Neural cell (in vitro differentiated cells): ENCODE measurements around the gene UBE3D. TPM values are rescaled to one million over a fixed set of nuclear protein-coding genes. Genes with fewer than 3 reads are reported as not detected.

Source experiments
- H2AFZ ChIP-seq: fragments of 200-600, 300-800 bp; sonication (generic), shearing (Covaris generic); 2 replicates; pipeline ENCODE4 v1.6.0; 2014; ENCODE audit warnings: low read depth, mild to moderate bottlenecking, antibody characterized with exemption, low read length, moderate library complexity
- H3F3A ChIP-seq: fragments of 200-600 bp; shearing (Covaris generic); 2 replicates; pipeline ENCODE4 v1.6.1; 2016; ENCODE audit warnings: mild to moderate bottlenecking, moderate library complexity, mixed read lengths, antibody characterized with exemption, low read length; ENCODE audit not compliant: insufficient read depth, poor library complexity, severe bottlenecking
- H3K27ac ChIP-seq: fragments of 200-600, 300-800 bp; sonication (generic), shearing (Covaris generic); 2 replicates; pipeline ENCODE4 v1.5.1; 2014; ENCODE audit warnings: mild to moderate bottlenecking, low read length, moderate library complexity
- H3K27me3 ChIP-seq: fragments of 300-800, 200-600 bp; sonication (generic), shearing (Covaris generic); 2 replicates; pipeline ENCODE4 v1.6.0; 2014; ENCODE audit warnings: mild to moderate bottlenecking, low read depth, low read length, moderate library complexity; ENCODE audit not compliant: insufficient read depth
- H3K36me3 ChIP-seq: fragments of 300-800, 200-600 bp; sonication (generic), shearing (Covaris generic); 2 replicates; pipeline ENCODE4 v1.5.1; 2014; ENCODE audit warnings: mild to moderate bottlenecking, antibody characterized with exemption, low read length, moderate library complexity; ENCODE audit not compliant: insufficient read depth
- H3K4me2 ChIP-seq: fragments of 300-800, 200-600 bp; sonication (generic), shearing (Covaris generic); 2 replicates; pipeline ENCODE4 v1.6.0; 2014; ENCODE audit warnings: mild to moderate bottlenecking, low read length
- H3K4me3 ChIP-seq: fragments of 300-800, 200-600 bp; sonication (generic), shearing (Covaris generic); 2 replicates; pipeline ENCODE4 v1.5.1; 2014; ENCODE audit warnings: mild to moderate bottlenecking, low read length, moderate library complexity
- H3K79me2 ChIP-seq: fragments of 200-600 bp; shearing (Covaris generic); replicated peaks from 2 replicates; pipeline ENCODE4 v1.6.0; 2014; ENCODE audit warnings: mild to moderate bottlenecking, low read length, moderate library complexity; ENCODE audit not compliant: insufficient read depth
- H3K9ac ChIP-seq: fragments of 300-800, 200-600 bp; sonication (generic), shearing (Covaris generic); 2 replicates; pipeline ENCODE4 v1.6.1; 2016; ENCODE audit warnings: mild to moderate bottlenecking, low read length, mixed read lengths
- H3K9me2 ChIP-seq: fragments of 200-600 bp; shearing (Covaris generic); 2 replicates; pipeline ENCODE4 v1.6.1; 2016; ENCODE audit warnings: mild to moderate bottlenecking, low read length, mixed read lengths; ENCODE audit not compliant: insufficient read depth
- H3K9me3 ChIP-seq: fragments of 200-600, 300-800 bp; sonication (generic), shearing (Covaris generic); 2 replicates; pipeline ENCODE4 v1.6.1; 2016; ENCODE audit warnings: mild to moderate bottlenecking, mixed run types, low read length, moderate library complexity, mixed read lengths
- H4K20me1 ChIP-seq: fragments of 200-600 bp; shearing (Covaris generic); 2 replicates; pipeline ENCODE4 v1.6.1; 2016; ENCODE audit warnings: mild to moderate bottlenecking, mixed run types; ENCODE audit not compliant: insufficient read depth
- CTCF ChIP-seq: fragments of 450-650 bp; IDR thresholded peaks from 2 replicates; pipeline ENCODE4 v1.5.1; 2014; ENCODE audit warnings: antibody characterized with exemption, mild to moderate bottlenecking, moderate library complexity; ENCODE audit not compliant: poor library complexity, severe bottlenecking
- EP300 ChIP-seq: fragments of 450-650 bp; conservative IDR thresholded peaks from 2 replicates; pipeline ENCODE4 v1.6.1; 2014; ENCODE audit warnings: antibody characterized with exemption, mild to moderate bottlenecking, moderate library complexity; ENCODE audit not compliant: poor library complexity, severe bottlenecking
- EZH2 ChIP-seq: fragments of 200-600, 300-800 bp; shearing (Covaris generic), sonication (generic); IDR thresholded peaks from 2 replicates; pipeline ENCODE4 v1.6.1; 2014; ENCODE audit warnings: antibody characterized with exemption, low read length, borderline replicate concordance, mild to moderate bottlenecking; ENCODE audit not compliant: insufficient read depth, poor library complexity, severe bottlenecking
- MXI1 ChIP-seq: fragments of 450-650 bp; conservative IDR thresholded peaks from 2 replicates; pipeline ENCODE4 v1.6.1; 2014; ENCODE audit warnings: antibody characterized with exemption, mild to moderate bottlenecking; ENCODE audit not compliant: poor library complexity, severe bottlenecking
- POLR2AphosphoS5 ChIP-seq: IDR thresholded peaks from 2 replicates; pipeline ENCODE4 v1.6.1; 2012
- RAD21 ChIP-seq: fragments of 450-650 bp; conservative IDR thresholded peaks from 2 replicates; pipeline ENCODE4 v1.6.1; 2014; ENCODE audit warnings: antibody characterized with exemption, mild to moderate bottlenecking, moderate library complexity
- REST ChIP-seq: IDR thresholded peaks from 2 replicates; pipeline ENCODE4 v1.6.1; 2012; ENCODE audit warnings: borderline replicate concordance
- SMC3 ChIP-seq: fragments of 450-650 bp; conservative IDR thresholded peaks from 2 replicates; pipeline ENCODE4 v1.6.1; 2014; ENCODE audit warnings: antibody characterized with exemption, mild to moderate bottlenecking, moderate library complexity; ENCODE audit not compliant: poor library complexity
- TAF1 ChIP-seq: IDR thresholded peaks from 2 replicates; pipeline ENCODE4 v1.6.1; 2012; ENCODE audit warnings: low read depth
- polyA plus RNA-seq: library from polyadenylated mRNA; depleted of rRNA; stranded (reverse); fragments of >200 nt; gene quantifications from 2 replicates; pipeline ENCODE4 v1.2.3, GENCODE V29; 2014

Gene UBE3D
- polyA plus RNA-seq, 1 donor from 2014 or later, result 11.6 TPM

GRCh38 chr6:82963191-82963925, 102.3 kb downstream of the UBE3D start:
- no peaks in the 10 kb centered on the region for H3K9me2 ChIP-seq
- H3K27ac ChIP-seq, result no peak overlapping the region
- no peaks in the 10 kb centered on the region for H3F3A ChIP-seq
- H3K9ac ChIP-seq, result no peak overlapping the region
- H3K79me2 ChIP-seq, result no peaks in the 10 kb centered on the region
- H3K27me3 ChIP-seq, result no peaks in the 10 kb centered on the region
- no peak overlapping the region for H3K4me2 ChIP-seq
- H3K4me3 ChIP-seq, result no peak overlapping the region
- TF ChIP-seq TAF1, result no peak
- no peak for TF ChIP-seq SMC3
- no peak for TF ChIP-seq RAD21
- TF ChIP-seq CTCF, result no peak
- TF ChIP-seq POLR2AphosphoS5, result no peak
- no peak for TF ChIP-seq EZH2
- no peak for TF ChIP-seq EP300
- no peak for TF ChIP-seq REST
- no peak for TF ChIP-seq MXI1
- no peaks in the 10 kb centered on the region for H4K20me1 ChIP-seq
- H3K36me3 ChIP-seq, result no peaks in the 10 kb centered on the region
- H2AFZ ChIP-seq, result no peak overlapping the region
- H3K9me3 ChIP-seq, result no peaks in the 10 kb centered on the region

GRCh38 chr6:82959385-82959941, 106.2 kb downstream of the UBE3D start:
- Histone ChIP-seq H3K4me2 (no peak overlapping the region), H2AFZ (no peak overlapping the region)
- TF ChIP-seq EZH2 (no peak), RAD21 (no peak), POLR2AphosphoS5 (no peak), EP300 (no peak), TAF1 (no peak), CTCF (no peak), SMC3 (no peak), MXI1 (no peak), REST (no peak)

More at GRCh38 chr6:82959385-82959941, 106.2 kb downstream of the UBE3D start:
- Histone ChIP-seq H3K4me3 (no peak overlapping the region), H3K9me3 (no peaks in the 10 kb centered on the region), H4K20me1 (no peaks in the 10 kb centered on the region), H3K27me3 (no peaks in the 10 kb centered on the region), H3K36me3 (no peaks in the 10 kb centered on the region), H3K9me2 (no peaks in the 10 kb centered on the region), H3K79me2 (no peaks in the 10 kb centered on the region), H3K27ac (no peak overlapping the region), H3F3A (no peaks in the 10 kb centered on the region), H3K9ac (no peak overlapping the region)
